GM10266 (cell line): ENCODE measurements around the gene CBX4.

Experiments used
- DNase-seq: peaks from one replicate; pipeline ENCODE4 v3.0.0; 2012; ENCODE audit errors: extremely low spot score
- CTCF ChIP-seq: IDR thresholded peaks from 2 replicates; pipeline ENCODE4 v1.5.1; 2012; ENCODE audit warnings: mild to moderate bottlenecking, low read depth; ENCODE audit not compliant: control insufficient read depth, insufficient read depth; ENCODE audit errors: missing control alignments

Gene CBX4

GRCh38 chr17:79830763-79831264, 8.4 kb downstream of the CBX4 start:
- no peak for DNase-seq
- no peak for TF ChIP-seq CTCF

GRCh38 chr17:79830303-79830702, 8.9 kb downstream of the CBX4 start:
- no peak for TF ChIP-seq CTCF
- no peak for DNase-seq

GRCh38 chr17:79829457-79829856, 9.8 kb downstream of the CBX4 start:
- no peak for DNase-seq

GRCh38 chr17:79829004-79829403, 10.2 kb downstream of the CBX4 start:
- DNase-seq = no peak
- TF ChIP-seq CTCF = no peak

More at GRCh38 chr17:79829457-79829856, 9.8 kb downstream of the CBX4 start:
- no peak for TF ChIP-seq CTCF

- no peak for TF ChIP-seq CTCF
- no peak for DNase-seq
Measured at GRCh38 chr17:79826841-79827578, 12.2 kb downstream of the CBX4 start.

GRCh38 chr17:79826204-79826680, 13.0 kb downstream of the CBX4 start:
- DNase-seq = no peak
- no peak for TF ChIP-seq CTCF

- DNase-seq = no peak
- TF ChIP-seq CTCF = no peak
Measured at GRCh38 chr17:79825580-79825921, 13.7 kb downstream of the CBX4 start.
